ENCODE results near the gene PRRT2.

The PRRT2 gene

GRCh38 chr16:29811170-29811895 lies 660 bp upstream of the PRRT2 start:
- CTCF ChIA-PET: interaction anchor here (1.6 kb wide), 1 partner anchor 37 kb away, joined by 6 read pairs; no protein-coding TSS in a partner anchor
- H3K27me3 Mint-ChIP-seq: peaks cover 54% of the 10 kb centered on the region
- peak; percentile 85 for DNase-seq
- peaks cover 67% of the 10 kb centered on the region for H3K4me1 Mint-ChIP-seq
- peak overlapping the region; percentile 75 for H3K27ac Mint-ChIP-seq
- no peaks in the 10 kb centered on the region for H3K9me3 Mint-ChIP-seq
- peaks cover 36% of the 10 kb centered on the region for H3K36me3 Mint-ChIP-seq
- peak overlapping the region; percentile 77 for H3K4me3 Mint-ChIP-seq

- Mint-ChIP-seq H3K4me3 (peak overlapping the region; percentile 77), H3K4me1 (peaks cover 74% of the 10 kb centered on the region), H3K27ac (no peak overlapping the region), H3K27me3 (peaks cover 54% of the 10 kb centered on the region), H3K36me3 (peaks cover 37% of the 10 kb centered on the region), H3K9me3 (no peaks in the 10 kb centered on the region)
- no peak for DNase-seq
- CTCF ChIA-PET: interaction anchor here (1.4 to 1.6 kb wide), 3 partner anchors 22 to 36 kb away, joined by 4 to 6 read pairs (median 6); partner anchors contain the start of gene KIF22
These were observed 1.0 kb downstream of the PRRT2 start for GRCh38 chr16:29812754-29813643.

- CTCF ChIA-PET: interaction anchor here (1.4 to 1.5 kb wide), 2 partner anchors 23 to 35 kb away, joined by 4 to 6 read pairs; partner anchors contain the start of gene KIF22
- Mint-ChIP-seq H3K36me3 (peaks cover 37% of the 10 kb centered on the region), H3K4me1 (peaks cover 74% of the 10 kb centered on the region), H3K4me3 (peak overlapping the region; percentile 41), H3K27me3 (peaks cover 54% of the 10 kb centered on the region), H3K9me3 (no peaks in the 10 kb centered on the region), H3K27ac (peak overlapping the region; percentile 13)
- DNase-seq: no peak
These were observed 1.9 kb downstream of the PRRT2 start for GRCh38 chr16:29813644-29814562.

GRCh38 chr16:29814592-29814991 lies 2.6 kb downstream of the PRRT2 start:
- H3K27ac Mint-ChIP-seq: peak overlapping the region; percentile 94
- H3K36me3 Mint-ChIP-seq: peaks cover 40% of the 10 kb centered on the region
- peaks cover 77% of the 10 kb centered on the region for H3K4me1 Mint-ChIP-seq
- CTCF ChIA-PET: interaction anchor here (1.4 to 9.2 kb wide), 3 partner anchors 24 to 34 kb away, joined by 4 to 103 read pairs (median 6); partner anchors contain the start of gene KIF22
- DNase-seq: no peak
- H3K4me3 Mint-ChIP-seq: peak overlapping the region; percentile 84
- H3K27me3 Mint-ChIP-seq: peaks cover 54% of the 10 kb centered on the region
- H3K9me3 Mint-ChIP-seq: no peaks in the 10 kb centered on the region

DNA sequence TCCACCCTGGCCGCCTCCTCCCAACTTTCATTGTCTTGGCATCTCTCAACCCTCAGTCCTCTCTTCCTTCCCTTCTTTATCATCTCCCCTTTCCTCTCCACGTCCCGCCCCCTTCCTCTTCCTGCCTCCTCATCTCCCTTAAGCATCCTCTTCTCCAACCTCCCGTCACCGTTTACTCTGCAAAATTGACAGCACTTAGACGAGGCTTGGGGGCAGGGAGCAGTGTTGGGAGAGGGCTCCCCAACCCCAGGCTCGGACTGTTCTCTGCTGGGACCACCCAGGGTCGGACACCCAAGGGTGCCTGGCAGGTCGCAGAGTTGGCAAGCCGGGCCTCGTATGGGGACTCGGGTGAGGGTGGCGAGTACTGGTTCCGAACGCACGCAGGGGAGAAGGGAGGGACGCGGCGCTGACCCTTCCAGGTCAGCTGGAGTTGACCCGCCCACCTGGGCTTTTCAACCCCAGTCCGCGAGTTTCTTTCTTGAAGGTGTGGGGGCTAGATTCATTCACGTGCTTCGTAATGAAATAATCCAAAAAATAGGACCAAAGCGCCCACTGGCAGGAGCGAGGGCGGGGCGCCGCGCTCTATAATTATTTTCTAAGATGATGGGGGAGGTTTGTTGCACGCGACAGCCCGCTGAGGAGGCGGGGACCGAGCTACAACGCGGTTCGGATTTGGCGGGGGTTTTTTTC lies 3.2 kb downstream of the PRRT2 start:
- Mint-ChIP-seq H3K36me3 (peaks cover 41% of the 10 kb centered on the region), H3K27ac (peak overlapping the region; percentile 94), H3K4me1 (peaks cover 77% of the 10 kb centered on the region), H3K27me3 (peaks cover 51% of the 10 kb centered on the region), H3K9me3 (no peaks in the 10 kb centered on the region), H3K4me3 (peak overlapping the region; percentile 84)
- CTCF ChIA-PET: interaction anchor here (0.6 to 9.2 kb wide), 8 partner anchors 8 to 114 kb away, joined by 3 to 103 read pairs (median 15); partner anchors contain the start of genes KIF22 and MAZ
- peak; percentile 73 for DNase-seq

- DNase-seq: peak; percentile 99
- peaks cover 43% of the 10 kb centered on the region for H3K27me3 Mint-ChIP-seq
- H3K4me3 Mint-ChIP-seq: peak within 1 kb of the TSS; percentile 84
- no peaks in the 10 kb centered on the region for H3K9me3 Mint-ChIP-seq
- H3K4me1 Mint-ChIP-seq: peaks cover 75% of the 10 kb centered on the region
- peak within 1 kb of the TSS; percentile 94 for H3K27ac Mint-ChIP-seq
- peaks cover 38% of the 10 kb centered on the region for H3K36me3 Mint-ChIP-seq
- CTCF ChIA-PET: interaction anchor here (0.5 to 9.2 kb wide), 12 partner anchors 9 to 157 kb away, joined by 3 to 103 read pairs (median 6); partner anchors contain the start of genes KIF22, MAZ and TAOK2
These were observed 4.0 kb downstream of the PRRT2 start, which contains the start of gene PAGR1 for GRCh38 chr16:29815793-29816693. Gene PAGR1, plus strand, starts transcription at chr16:29816152. Its CDS starts 374 bp downstream, at chr16:29816526.

GRCh38 chr16:29816694-29817441 lies 4.9 kb downstream of the PRRT2 start:
- DNase-seq: peak; percentile 81
- peaks cover 35% of the 10 kb centered on the region for H3K27me3 Mint-ChIP-seq
- no peaks in the 10 kb centered on the region for H3K9me3 Mint-ChIP-seq
- CTCF ChIA-PET: interaction anchor here (0.7 to 9.2 kb wide), 10 partner anchors 9 to 156 kb away, joined by 3 to 103 read pairs (median 6); partner anchors contain the start of genes MAZ and TAOK2
- peaks cover 37% of the 10 kb centered on the region for H3K36me3 Mint-ChIP-seq
- peaks cover 71% of the 10 kb centered on the region for H3K4me1 Mint-ChIP-seq
- H3K4me3 Mint-ChIP-seq: peak overlapping the region; percentile 84
- H3K27ac Mint-ChIP-seq: peak overlapping the region; percentile 94

GRCh38 chr16:29818082-29818481 lies 6.1 kb downstream of the PRRT2 start:
- no peak for DNase-seq
- Mint-ChIP-seq H3K36me3 (peaks cover 41% of the 10 kb centered on the region), H3K4me3 (peak overlapping the region; percentile 92), H3K9me3 (no peaks in the 10 kb centered on the region), H3K4me1 (peaks cover 74% of the 10 kb centered on the region), H3K27me3 (peaks cover 23% of the 10 kb centered on the region), H3K27ac (peak overlapping the region; percentile 79)
- CTCF ChIA-PET: interaction anchor here (0.9 to 9.2 kb wide), 8 partner anchors 8 to 127 kb away, joined by 3 to 103 read pairs (median 14); partner anchors contain the start of gene MAZ

- Mint-ChIP-seq H3K9me3 (no peaks in the 10 kb centered on the region), H3K27ac (peak overlapping the region; percentile 95), H3K4me3 (peak overlapping the region; percentile 92), H3K4me1 (peaks cover 76% of the 10 kb centered on the region), H3K36me3 (peaks cover 41% of the 10 kb centered on the region), H3K27me3 (peaks cover 10% of the 10 kb centered on the region)
- no peak for DNase-seq
- CTCF ChIA-PET: interaction anchor here (1.2 to 9.2 kb wide), 4 partner anchors 12 to 214 kb away, joined by 3 to 103 read pairs (median 34); partner anchors contain the start of gene MAZ
These were observed 7.5 kb downstream of the PRRT2 start for GRCh38 chr16:29819506-29819905.

GRCh38 chr16:29820271-29820701 lies 8.3 kb downstream of the PRRT2 start, which contains the start of gene MVP:
Gene MVP, plus strand, starts transcription at chr16:29820462. Its CDS starts 10,088 bp downstream, at chr16:29830550.
- CTCF ChIA-PET: interaction anchor here (7.8 to 9.2 kb wide), 2 partner anchors 13 to 28 kb away, joined by 59 to 103 read pairs; partner anchors contain the start of gene MAZ
- Mint-ChIP-seq H3K27me3 (peaks cover 4% of the 10 kb centered on the region), H3K27ac (peak within 1 kb of the TSS; percentile 95), H3K9me3 (no peaks in the 10 kb centered on the region), H3K36me3 (peaks cover 45% of the 10 kb centered on the region), H3K4me1 (peaks cover 76% of the 10 kb centered on the region), H3K4me3 (peak within 1 kb of the TSS; percentile 92)
- DNase-seq: peak; percentile 72
